Placental epithelial cell (primary cell): Measurements from ENCODE around the gene ZSCAN29. TPM values are rescaled to one million over a fixed set of nuclear protein-coding genes. Genes with fewer than 3 reads are reported as not detected.

ENCODE experiments used
- total RNA-seq: library from RNA; depleted of rRNA; stranded (reverse); fragments of >200 nt; gene quantifications from 2 replicates; pipeline ENCODE4 v1.2.3, GENCODE V29; 2012

The ZSCAN29 gene
- total RNA-seq: 30.2 and 31.1 TPM in 2 replicates

GRCh38 chr15:43370975-43371974 is at the start of gene ZSCAN29, which contains the start of gene TUBGCP4:
TSS of gene ZSCAN29 (minus strand) at chr15:43371043. CDS start at chr15:43369913, 1,130 bp downstream.
TSS of gene TUBGCP4 (plus strand) at chr15:43371101. CDS start at chr15:43371355, 254 bp downstream.

GRCh38 chr15:43329960-43330779 is 40.7 kb downstream of the ZSCAN29 start, which contains the start of gene LCMT2:
TSS of gene LCMT2 (minus strand) at chr15:43330573. CDS start at chr15:43330489, 84 bp downstream.

Other genes starting within 250 kb of the ZSCAN29 start
- gene TMEM62, start 237.5 kb downstream of the ZSCAN29 start, total RNA-seq: 2.4 and 3.8 TPM in 2 replicates
- 47.1 and 68.4 TPM in 2 replicates for gene CCNDBP1, start 185.6 kb downstream of the ZSCAN29 start, total RNA-seq
- gene EPB42, start 150.0 kb downstream of the ZSCAN29 start, total RNA-seq: not detected in 2 replicates
- not detected in 2 replicates for gene TGM5, start 104.1 kb downstream of the ZSCAN29 start, total RNA-seq
- not detected in 2 replicates for gene TGM7, start 68.8 kb downstream of the ZSCAN29 start, total RNA-seq
- gene LCMT2, start 40.5 kb downstream of the ZSCAN29 start, total RNA-seq: 5.9 and 10.0 TPM in 2 replicates
- gene TUBGCP4, start 58 bp upstream of the ZSCAN29 start, total RNA-seq: 9.0 and 13.9 TPM in 2 replicates
- 62.0 and 84.0 TPM in 2 replicates for gene TP53BP1, start 122.1 kb upstream of the ZSCAN29 start, total RNA-seq
- 8.6 and 10.6 TPM in 2 replicates for gene MAP1A, start 146.6 kb upstream of the ZSCAN29 start, total RNA-seq
- 16.9 and 17.5 TPM in 2 replicates for gene PPIP5K1, start 219.2 kb upstream of the ZSCAN29 start, total RNA-seq
- 0.39 and 0.54 TPM in 2 replicates for gene CKMT1B, start 223.0 kb upstream of the ZSCAN29 start, total RNA-seq
- 0.33 and 0.79 TPM in 2 replicates for gene STRC, start 247.8 kb upstream of the ZSCAN29 start, total RNA-seq